ENCODE results near the gene RFT1.

- TF ChIP-seq, protein P1, sequence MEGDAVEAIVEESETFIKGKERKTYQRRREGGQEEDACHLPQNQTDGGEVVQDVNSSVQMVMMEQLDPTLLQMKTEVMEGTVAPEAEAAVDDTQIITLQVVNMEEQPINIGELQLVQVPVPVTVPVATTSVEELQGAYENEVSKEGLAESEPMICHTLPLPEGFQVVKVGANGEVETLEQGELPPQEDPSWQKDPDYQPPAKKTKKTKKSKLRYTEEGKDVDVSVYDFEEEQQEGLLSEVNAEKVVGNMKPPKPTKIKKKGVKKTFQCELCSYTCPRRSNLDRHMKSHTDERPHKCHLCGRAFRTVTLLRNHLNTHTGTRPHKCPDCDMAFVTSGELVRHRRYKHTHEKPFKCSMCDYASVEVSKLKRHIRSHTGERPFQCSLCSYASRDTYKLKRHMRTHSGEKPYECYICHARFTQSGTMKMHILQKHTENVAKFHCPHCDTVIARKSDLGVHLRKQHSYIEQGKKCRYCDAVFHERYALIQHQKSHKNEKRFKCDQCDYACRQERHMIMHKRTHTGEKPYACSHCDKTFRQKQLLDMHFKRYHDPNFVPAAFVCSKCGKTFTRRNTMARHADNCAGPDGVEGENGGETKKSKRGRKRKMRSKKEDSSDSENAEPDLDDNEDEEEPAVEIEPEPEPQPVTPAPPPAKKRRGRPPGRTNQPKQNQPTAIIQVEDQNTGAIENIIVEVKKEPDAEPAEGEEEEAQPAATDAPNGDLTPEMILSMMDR (IDR thresholded peaks at IDR 0.05; ENCODE audit: low read depth, low read length): no peak
- TF ChIP-seq EZH2phosphoT487 (IDR thresholded peaks at IDR 0.05; ENCODE audit: low read depth): no peak
Measured at GRCh38 chr3:53167418-53168174, 37.4 kb upstream of the RFT1 start.

All from OCI-LY3 (cell line).